Measurements from ENCODE around the gene ZNF282.

ZNF282 gene

GRCh38 chr7:149198161-149198816, 2.9 kb downstream of the ZNF282 start:
- H3K4me3 ChIP-seq (ENCODE audit: low read depth, low read length) = no peak overlapping the region
- in situ Hi-C loops (cut with HindIII; ENCODE audit: low sequenced_read_pairs) = no loop called here
- TF ChIP-seq, protein P1, sequence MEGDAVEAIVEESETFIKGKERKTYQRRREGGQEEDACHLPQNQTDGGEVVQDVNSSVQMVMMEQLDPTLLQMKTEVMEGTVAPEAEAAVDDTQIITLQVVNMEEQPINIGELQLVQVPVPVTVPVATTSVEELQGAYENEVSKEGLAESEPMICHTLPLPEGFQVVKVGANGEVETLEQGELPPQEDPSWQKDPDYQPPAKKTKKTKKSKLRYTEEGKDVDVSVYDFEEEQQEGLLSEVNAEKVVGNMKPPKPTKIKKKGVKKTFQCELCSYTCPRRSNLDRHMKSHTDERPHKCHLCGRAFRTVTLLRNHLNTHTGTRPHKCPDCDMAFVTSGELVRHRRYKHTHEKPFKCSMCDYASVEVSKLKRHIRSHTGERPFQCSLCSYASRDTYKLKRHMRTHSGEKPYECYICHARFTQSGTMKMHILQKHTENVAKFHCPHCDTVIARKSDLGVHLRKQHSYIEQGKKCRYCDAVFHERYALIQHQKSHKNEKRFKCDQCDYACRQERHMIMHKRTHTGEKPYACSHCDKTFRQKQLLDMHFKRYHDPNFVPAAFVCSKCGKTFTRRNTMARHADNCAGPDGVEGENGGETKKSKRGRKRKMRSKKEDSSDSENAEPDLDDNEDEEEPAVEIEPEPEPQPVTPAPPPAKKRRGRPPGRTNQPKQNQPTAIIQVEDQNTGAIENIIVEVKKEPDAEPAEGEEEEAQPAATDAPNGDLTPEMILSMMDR (IDR thresholded peaks at IDR 0.05; ENCODE audit: low read depth, low read length, missing control alignments) = no peak
- DNase-seq (ENCODE audit: low read depth) = no peak

- in situ Hi-C loops (cut with HindIII; ENCODE audit: low sequenced_read_pairs) = no loop called here
- TF ChIP-seq, protein P1 (IDR thresholded peaks at IDR 0.05; ENCODE audit: low read depth, low read length, missing control alignments) = no peak
- DNase-seq (ENCODE audit: low read depth) = no peak
- no peak overlapping the region for H3K4me3 ChIP-seq (ENCODE audit: low read depth, low read length)
Observed at GRCh38 chr7:149199234-149199995, 4.1 kb downstream of the ZNF282 start.

DNA sequence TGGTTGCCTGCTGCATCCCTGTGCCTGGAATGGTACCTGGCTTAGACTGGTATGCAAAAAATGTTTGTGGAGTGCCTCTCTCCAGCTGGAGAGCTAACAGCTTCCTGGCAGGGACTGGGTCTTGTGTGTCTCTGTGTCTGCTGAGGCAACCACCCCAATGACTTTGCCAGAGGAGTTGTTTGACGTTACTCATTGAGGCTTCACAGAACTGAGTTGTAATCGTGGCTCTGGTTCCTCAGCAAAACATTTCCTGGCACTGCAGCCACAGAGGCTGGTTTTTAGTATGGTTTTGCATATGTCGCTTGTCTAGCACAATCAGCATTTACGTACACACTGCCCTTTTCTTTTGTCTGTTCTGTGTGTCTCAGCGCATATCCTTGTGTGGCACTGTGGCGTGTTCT, 7.5 kb downstream of the ZNF282 start:
- DNase-seq (ENCODE audit: low read depth) = no peak
- H3K4me3 ChIP-seq (ENCODE audit: low read depth, low read length) = no peak overlapping the region
- in situ Hi-C loops (cut with HindIII; ENCODE audit: low sequenced_read_pairs) = no loop called here
- TF ChIP-seq, protein P1 (IDR thresholded peaks at IDR 0.05; ENCODE audit: low read depth, low read length, missing control alignments) = no peak

- in situ Hi-C loops (cut with HindIII; ENCODE audit: low sequenced_read_pairs) = no loop called here
- no peak overlapping the region for H3K4me3 ChIP-seq (ENCODE audit: low read depth, low read length)
- DNase-seq (ENCODE audit: low read depth) = no peak
- TF ChIP-seq, protein P1 (IDR thresholded peaks at IDR 0.05; ENCODE audit: low read depth, low read length, missing control alignments) = no peak
Observed at GRCh38 chr7:149205690-149206381, 10.5 kb downstream of the ZNF282 start.

- DNase-seq (ENCODE audit: low read depth) = no peak
- no peak overlapping the region for H3K4me3 ChIP-seq (ENCODE audit: low read depth, low read length)
- in situ Hi-C loops (cut with HindIII; ENCODE audit: low sequenced_read_pairs) = no loop called here
- TF ChIP-seq, protein P1 (IDR thresholded peaks at IDR 0.05; ENCODE audit: low read depth, low read length, missing control alignments) = no peak
Observed at GRCh38 chr7:149207324-149208035, 12.1 kb downstream of the ZNF282 start.
